ENCODE results near the gene TPST2.

TPST2 gene

DNA sequence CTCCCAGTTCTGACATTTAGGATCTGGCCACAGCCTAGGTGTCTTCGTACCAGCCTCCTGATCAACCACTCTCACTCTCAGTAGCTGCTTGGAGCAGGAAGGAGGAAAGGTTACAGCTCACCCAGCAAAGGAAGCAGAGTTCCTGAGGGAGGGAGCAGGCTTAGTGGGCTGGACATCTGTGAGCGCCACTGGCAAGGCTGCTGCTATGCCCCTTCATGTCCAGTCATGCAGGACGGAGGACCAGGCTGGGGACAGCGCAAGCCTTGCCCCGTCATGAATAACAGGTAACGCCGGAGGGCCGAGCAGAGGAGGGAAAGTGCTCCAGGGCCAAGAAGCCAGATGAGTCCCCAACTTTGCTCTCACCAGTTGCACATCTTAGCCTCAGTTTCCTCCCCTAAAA is 25.8 kb downstream of the TPST2 start:
- no peak for DNase-seq (ENCODE audit: low read depth)
- H3K4me3 ChIP-seq (ENCODE audit: low read depth, low read length) = no peak overlapping the region

- DNase-seq (ENCODE audit: low read depth) = no peak
These were observed 26.9 kb downstream of the TPST2 start for GRCh38 chr22:26563022-26563421.

DNA sequence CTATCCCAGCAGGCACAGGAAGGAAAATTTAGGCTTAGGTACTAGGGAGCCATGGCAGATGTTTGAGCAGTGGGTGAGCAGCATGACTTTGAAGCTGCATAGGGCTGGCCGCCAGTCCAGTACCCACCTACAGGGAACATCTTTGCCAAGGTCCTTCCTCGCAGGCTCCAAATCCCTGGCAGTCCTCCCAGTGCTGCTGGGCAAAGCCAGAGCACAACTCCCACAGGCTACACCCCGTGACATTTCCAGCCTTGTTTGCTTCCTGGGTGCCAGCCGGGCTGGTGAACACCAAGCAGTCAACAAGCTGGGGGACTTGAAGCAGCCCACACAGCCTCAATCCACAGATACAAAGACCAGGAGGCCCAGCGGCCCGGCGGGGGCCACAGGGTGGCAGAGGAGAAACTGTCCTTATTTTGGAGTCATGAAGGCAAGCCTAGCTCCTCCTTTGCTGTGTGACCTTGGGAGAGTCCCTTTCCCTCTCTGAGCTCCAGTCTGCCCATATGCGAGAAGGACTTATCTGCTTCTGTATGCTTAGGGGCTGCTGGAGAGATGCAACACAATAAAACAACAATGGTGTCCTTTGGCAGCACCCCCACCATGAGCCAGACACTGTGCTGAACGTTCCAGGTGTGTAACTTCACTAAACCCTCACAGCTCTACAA is 28.0 kb downstream of the TPST2 start:
- no peak for DNase-seq (ENCODE audit: low read depth)
- H3K4me3 ChIP-seq (ENCODE audit: low read depth, low read length) = no peak overlapping the region

More at GRCh38 chr22:26563022-26563421, 26.9 kb downstream of the TPST2 start:
- H3K4me3 ChIP-seq (ENCODE audit: low read depth, low read length) = no peak overlapping the region

DNA sequence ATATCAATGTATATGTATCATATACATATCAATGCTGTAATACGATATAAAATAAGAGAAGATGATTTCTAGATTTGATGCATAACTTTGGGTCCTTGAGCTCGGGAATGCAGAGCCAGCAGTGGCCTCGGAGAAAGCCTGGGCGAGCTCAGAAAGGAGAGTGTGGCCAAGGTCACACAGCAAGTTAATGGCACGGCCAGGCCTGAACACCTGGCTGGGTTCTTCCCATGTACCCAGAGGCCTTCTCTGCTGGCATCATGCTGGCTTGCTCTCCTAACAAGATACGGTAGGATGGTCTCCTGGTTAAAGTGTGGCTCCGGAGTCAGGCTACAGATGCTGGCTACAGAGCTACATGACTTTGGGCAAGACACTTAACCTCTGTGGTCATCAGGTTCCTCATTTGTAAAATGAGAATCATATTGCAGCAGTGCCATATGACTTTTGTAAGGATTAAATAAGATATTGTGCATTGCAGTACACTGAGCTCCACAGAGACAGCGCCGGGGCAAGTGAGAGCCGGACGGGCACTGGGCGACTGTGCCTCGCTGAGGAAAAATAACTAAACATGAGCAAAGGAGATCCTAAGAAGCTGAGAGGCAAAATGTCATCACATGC is 29.9 kb downstream of the TPST2 start:
- H3K4me3 ChIP-seq (ENCODE audit: low read depth, low read length) = no peak overlapping the region
- no peak for DNase-seq (ENCODE audit: low read depth)

DNA sequence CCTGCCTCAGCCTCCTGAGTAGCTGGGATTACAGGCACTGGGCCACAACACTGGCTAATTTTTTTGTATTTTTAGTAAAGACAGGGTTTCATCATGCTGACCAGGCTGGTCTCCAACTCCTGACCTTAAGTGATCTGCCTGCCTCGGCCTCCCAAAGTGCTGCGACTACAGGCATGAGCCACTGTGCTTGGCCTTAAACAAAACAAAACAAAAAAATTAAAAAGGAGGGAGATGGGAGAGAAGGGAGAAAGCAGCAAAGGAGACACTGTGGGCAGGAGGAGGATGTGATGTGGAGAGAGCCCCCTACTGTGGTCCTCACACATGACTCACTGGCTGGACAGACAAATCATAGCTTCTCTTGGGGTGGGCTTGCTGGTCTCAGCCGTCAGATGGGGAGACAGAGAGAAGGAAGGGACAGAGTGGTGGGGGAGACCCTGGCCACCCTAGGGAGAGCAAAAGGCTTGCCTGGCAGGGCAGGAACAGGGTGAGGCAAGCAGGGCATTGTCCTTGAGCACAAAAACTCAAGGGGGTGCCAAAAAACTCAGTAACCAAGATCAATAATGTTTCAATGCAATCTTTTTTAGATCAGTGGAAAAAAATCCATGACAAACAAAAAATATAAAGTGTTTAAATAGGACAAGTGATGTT is 31.6 kb downstream of the TPST2 start:
- no peak overlapping the region for H3K4me3 ChIP-seq (ENCODE audit: low read depth, low read length)
- DNase-seq (ENCODE audit: low read depth) = no peak

DNA sequence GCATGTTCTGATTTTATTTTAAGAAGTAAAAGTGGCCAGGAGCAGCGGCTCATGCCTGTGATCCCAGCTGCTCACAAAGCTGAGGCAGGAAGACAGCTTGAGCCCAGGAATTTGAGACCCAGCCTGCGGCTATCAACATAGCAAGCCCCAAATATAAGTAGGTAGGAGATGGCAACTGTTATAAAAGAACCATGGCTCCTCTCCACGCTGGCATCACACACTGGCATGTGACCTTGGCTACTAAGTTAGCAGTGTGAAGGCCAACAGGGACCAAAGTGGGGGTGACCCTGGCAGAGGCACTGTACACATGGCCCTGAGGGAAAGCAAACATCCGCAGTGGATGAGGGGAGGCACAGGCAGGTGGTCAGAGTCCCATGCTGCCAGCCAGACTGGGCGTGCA is 33.0 kb downstream of the TPST2 start:
- H3K4me3 ChIP-seq (ENCODE audit: low read depth, low read length) = no peak overlapping the region

GRCh38 chr22:26555478-26555877 is 34.5 kb downstream of the TPST2 start:
- H3K4me3 ChIP-seq (ENCODE audit: low read depth, low read length) = no peak overlapping the region
- DNase-seq (ENCODE audit: low read depth) = no peak

More for the DNA sequence above, 33.0 kb downstream of the TPST2 start:
- DNase-seq (ENCODE audit: low read depth) = no peak

DNA sequence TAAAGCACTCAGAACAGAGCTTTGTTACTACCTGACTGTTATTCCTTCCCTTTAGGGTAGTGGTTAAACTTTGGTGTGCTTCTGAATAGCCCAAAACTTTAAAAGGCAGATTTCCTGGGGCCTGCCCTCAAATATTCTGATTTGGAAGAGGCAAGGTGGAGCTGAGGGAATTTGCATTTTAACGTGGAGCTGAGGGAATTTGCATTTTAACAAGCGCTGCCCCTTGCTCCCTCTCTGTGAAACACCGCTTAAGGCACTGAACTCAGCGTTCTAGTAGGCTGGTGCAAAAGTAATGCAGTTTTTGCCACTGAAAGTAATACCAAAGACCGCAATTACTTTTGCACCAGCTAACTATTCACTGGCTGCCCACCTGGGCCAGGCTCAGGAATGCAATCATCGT is 35.0 kb downstream of the TPST2 start:
- DNase-seq (ENCODE audit: low read depth) = no peak
- H3K4me3 ChIP-seq (ENCODE audit: low read depth, low read length) = no peak overlapping the region

GRCh38 chr22:26553056-26553752 is 36.7 kb downstream of the TPST2 start:
- H3K4me3 ChIP-seq (ENCODE audit: low read depth, low read length) = no peak overlapping the region
- peak; percentile 70 for DNase-seq (ENCODE audit: low read depth)

- H3K4me3 ChIP-seq (ENCODE audit: low read depth, low read length) = no peak overlapping the region
- DNase-seq (ENCODE audit: low read depth) = peak; percentile 62
These were observed 37.5 kb downstream of the TPST2 start for GRCh38 chr22:26552466-26552865.

GRCh38 chr22:26551568-26551967 is 38.4 kb downstream of the TPST2 start:
- no peak overlapping the region for H3K4me3 ChIP-seq (ENCODE audit: low read depth, low read length)
- DNase-seq (ENCODE audit: low read depth) = no peak

GRCh38 chr22:26550498-26551033 is 39.4 kb downstream of the TPST2 start:
- DNase-seq (ENCODE audit: low read depth) = peak; percentile 83
- H3K4me3 ChIP-seq (ENCODE audit: low read depth, low read length) = no peak overlapping the region

DNA sequence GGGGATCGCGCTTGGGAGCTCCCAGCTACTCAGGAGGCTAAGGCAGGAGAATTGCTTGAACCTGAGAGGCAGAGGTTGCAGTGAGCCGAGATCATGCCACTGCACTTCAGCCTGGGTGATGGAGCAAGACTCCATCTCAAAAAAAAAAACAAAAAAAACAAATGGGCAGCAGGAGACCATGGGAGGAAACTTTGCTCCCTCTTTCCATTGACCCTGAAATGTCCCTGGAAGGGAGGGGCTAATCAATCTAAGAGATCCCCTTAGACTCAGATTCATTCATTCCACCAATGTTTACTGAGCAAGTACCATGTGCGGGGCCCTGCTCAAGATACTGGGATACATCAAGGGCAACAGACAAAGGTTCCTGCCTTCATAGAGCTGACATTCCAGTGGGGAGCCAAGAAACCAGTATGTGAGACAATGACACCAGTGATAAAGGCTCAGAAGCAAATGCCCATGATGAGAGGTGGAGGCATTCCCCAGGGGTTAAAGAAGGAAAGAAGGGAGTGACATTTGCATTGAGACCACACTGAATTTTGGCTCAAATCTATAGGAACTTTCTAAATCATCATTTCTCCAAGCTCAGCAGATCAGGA is 39.9 kb downstream of the TPST2 start:
- no peak overlapping the region for H3K4me3 ChIP-seq (ENCODE audit: low read depth, low read length)
- no peak for DNase-seq (ENCODE audit: low read depth)

DNA sequence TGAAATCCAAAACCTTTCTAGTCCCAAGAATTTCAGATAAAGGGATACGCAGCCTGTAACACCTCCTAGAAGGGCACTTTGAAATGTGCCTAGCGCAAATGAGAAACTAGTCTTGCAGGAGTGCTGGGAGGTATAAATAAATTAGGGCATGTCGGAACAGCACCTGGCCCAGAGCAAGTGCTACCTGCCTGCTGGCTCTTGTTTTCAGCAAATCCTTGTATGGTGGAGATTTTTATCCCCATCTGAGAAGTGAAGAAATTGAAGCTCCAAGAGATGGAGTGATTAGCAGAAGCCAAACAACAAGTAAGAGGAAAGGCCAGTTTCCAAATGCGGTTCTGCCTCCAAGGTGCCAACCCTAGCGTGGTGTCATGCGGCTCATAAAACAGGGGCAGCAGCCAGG is 40.9 kb downstream of the TPST2 start:
- H3K4me3 ChIP-seq (ENCODE audit: low read depth, low read length) = no peak overlapping the region
- no peak for DNase-seq (ENCODE audit: low read depth)

GRCh38 chr22:26548303-26548702 is 41.6 kb downstream of the TPST2 start:
- DNase-seq (ENCODE audit: low read depth) = no peak
- no peak overlapping the region for H3K4me3 ChIP-seq (ENCODE audit: low read depth, low read length)

DNA sequence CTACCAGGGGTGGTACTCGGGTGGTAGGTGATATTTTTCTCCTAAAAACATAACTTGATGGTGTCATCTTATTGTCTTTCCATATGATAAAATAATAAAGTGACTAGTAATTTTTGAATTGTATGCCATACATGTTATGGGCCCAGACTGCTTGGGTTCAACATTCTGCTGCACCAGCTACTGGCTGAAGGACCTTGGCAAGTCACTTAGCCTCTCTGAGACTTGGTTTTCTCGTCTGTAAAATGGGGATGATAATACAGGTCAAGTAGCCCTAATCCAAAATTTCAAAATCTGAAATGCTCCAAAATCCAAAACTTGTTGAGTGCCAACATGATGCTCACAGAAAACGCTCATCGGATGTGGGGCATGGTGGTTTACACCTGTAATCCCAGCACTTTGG is 42.1 kb downstream of the TPST2 start:
- DNase-seq (ENCODE audit: low read depth) = no peak
- no peak overlapping the region for H3K4me3 ChIP-seq (ENCODE audit: low read depth, low read length)

- no peak for DNase-seq (ENCODE audit: low read depth)
- no peak overlapping the region for H3K4me3 ChIP-seq (ENCODE audit: low read depth, low read length)
These were observed 42.5 kb downstream of the TPST2 start for GRCh38 chr22:26547426-26547825.

- H3K4me3 ChIP-seq (ENCODE audit: low read depth, low read length) = no peak overlapping the region
These were observed 43.6 kb downstream of the TPST2 start for GRCh38 chr22:26546282-26546681.

GRCh38 chr22:26545827-26546226 is 44.1 kb downstream of the TPST2 start:
- DNase-seq (ENCODE audit: low read depth) = no peak
- H3K4me3 ChIP-seq (ENCODE audit: low read depth, low read length) = no peak overlapping the region

More at GRCh38 chr22:26546282-26546681, 43.6 kb downstream of the TPST2 start:
- no peak for DNase-seq (ENCODE audit: low read depth)

GRCh38 chr22:26545385-26545784 is 44.5 kb downstream of the TPST2 start:
- H3K4me3 ChIP-seq (ENCODE audit: low read depth, low read length) = no peak overlapping the region
- no peak for DNase-seq (ENCODE audit: low read depth)

All from skeletal muscle cell (primary cell).